Measurements from ENCODE around the gene ANKRD18A. TPM values are rescaled to one million over a fixed set of nuclear protein-coding genes. Genes with fewer than 3 reads are reported as not detected.

Gene ANKRD18A
- total RNA-seq, 2 donors from 2014 or later: not detected

DNA sequence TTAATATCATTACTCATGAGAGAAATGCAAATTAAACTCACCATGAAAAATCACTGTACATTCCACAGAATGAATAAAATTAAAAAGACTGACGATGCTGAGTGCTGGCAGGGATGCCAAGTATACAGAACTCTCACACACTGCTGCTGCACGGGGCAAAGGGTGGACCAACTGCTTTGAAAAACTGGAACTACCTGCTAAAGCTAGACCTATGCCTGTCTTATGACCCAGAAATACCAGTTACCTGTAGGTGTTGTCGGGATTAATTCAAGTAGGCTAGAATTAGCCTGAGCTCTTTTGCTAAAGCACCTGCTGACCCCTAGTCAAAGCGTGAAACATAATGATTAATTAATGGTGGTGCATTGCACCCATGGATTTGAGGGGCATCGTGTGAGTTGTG is 36.5 kb upstream of the ANKRD18A start:
- Histone ChIP-seq H3K27ac (no peak overlapping the region), H3K9me3 (no peaks in the 10 kb centered on the region), H3K4me1 (ENCODE audit: control insufficient read depth in 1 of 2, low read depth in 2 of 2) (no peaks in the 10 kb centered on the region), H3K27me3 (replicated peaks; ENCODE audit: insufficient read depth) (no peaks in the 10 kb centered on the region), H3K4me3 (no peak overlapping the region), H3K36me3 (no peaks in the 10 kb centered on the region)
- TF ChIP-seq, protein P1, sequence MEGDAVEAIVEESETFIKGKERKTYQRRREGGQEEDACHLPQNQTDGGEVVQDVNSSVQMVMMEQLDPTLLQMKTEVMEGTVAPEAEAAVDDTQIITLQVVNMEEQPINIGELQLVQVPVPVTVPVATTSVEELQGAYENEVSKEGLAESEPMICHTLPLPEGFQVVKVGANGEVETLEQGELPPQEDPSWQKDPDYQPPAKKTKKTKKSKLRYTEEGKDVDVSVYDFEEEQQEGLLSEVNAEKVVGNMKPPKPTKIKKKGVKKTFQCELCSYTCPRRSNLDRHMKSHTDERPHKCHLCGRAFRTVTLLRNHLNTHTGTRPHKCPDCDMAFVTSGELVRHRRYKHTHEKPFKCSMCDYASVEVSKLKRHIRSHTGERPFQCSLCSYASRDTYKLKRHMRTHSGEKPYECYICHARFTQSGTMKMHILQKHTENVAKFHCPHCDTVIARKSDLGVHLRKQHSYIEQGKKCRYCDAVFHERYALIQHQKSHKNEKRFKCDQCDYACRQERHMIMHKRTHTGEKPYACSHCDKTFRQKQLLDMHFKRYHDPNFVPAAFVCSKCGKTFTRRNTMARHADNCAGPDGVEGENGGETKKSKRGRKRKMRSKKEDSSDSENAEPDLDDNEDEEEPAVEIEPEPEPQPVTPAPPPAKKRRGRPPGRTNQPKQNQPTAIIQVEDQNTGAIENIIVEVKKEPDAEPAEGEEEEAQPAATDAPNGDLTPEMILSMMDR (IDR thresholded peaks at IDR 0.05): no peak
- DNase-seq (ENCODE audit: low spot score) (no peak), ATAC-seq (ENCODE audit: insufficient number of reproducible peaks, low FRiP score, low read depth) (no peak)

DNA sequence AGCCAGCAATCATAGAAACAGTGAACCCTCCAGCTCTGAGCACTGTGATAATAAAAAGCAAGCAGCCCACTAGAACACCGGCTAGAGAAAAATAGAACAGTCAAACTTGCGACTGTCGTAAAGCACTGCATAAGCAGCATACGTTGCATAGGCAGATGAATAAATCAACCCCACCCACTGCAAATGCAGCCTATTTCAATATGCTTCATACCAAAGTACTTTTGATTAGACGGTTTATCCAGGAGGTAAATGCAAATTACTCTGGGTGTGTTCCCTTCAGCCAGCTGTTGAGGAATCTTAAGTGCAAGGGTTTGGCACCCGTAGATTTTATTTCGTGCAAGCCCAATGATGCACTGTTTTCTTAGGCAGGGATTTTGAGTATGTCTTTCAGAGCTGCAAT is 32.1 kb upstream of the ANKRD18A start:
- ATAC-seq (ENCODE audit: insufficient number of reproducible peaks, low FRiP score, low read depth) (no peak), DNase-seq (ENCODE audit: low spot score) (no peak)
- no peaks in the 10 kb centered on the region for H3K9me3 ChIP-seq
- TF ChIP-seq, protein P1 (IDR thresholded peaks at IDR 0.05): no peak
- no peaks in the 10 kb centered on the region for H3K36me3 ChIP-seq
- no peaks in the 10 kb centered on the region for H3K4me1 ChIP-seq (ENCODE audit: control insufficient read depth in 1 of 2, low read depth in 2 of 2)
- no peaks in the 10 kb centered on the region for H3K27me3 ChIP-seq (replicated peaks; ENCODE audit: insufficient read depth)
- H3K4me3 ChIP-seq: no peak overlapping the region
- H3K27ac ChIP-seq: no peak overlapping the region

DNA sequence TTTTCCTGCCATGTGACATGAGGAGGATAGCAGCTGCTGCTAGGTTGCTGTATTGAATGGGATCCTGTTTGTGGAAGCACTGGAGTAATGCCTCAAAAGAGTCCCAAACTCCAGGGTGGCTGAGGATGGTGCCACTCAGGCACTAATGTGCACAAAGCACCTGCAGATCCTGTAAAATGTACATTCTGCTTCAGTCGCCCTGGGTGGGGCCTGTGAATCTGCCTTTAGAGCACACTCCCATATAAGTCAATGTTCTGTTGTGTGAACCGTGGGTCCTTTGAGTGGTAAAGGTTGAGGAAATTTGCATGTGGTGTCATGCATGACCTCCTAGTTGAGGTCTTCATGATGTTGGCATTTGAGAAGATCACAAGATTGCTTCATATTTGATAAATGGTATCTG is 31.6 kb upstream of the ANKRD18A start:
- TF ChIP-seq, protein P1 (IDR thresholded peaks at IDR 0.05): no peak
- Histone ChIP-seq H3K9me3 (no peaks in the 10 kb centered on the region), H3K27ac (no peak overlapping the region), H3K36me3 (no peaks in the 10 kb centered on the region), H3K4me1 (ENCODE audit: control insufficient read depth in 1 of 2, low read depth in 2 of 2) (no peaks in the 10 kb centered on the region), H3K4me3 (no peak overlapping the region), H3K27me3 (replicated peaks; ENCODE audit: insufficient read depth) (no peaks in the 10 kb centered on the region)
- no peak for ATAC-seq (ENCODE audit: insufficient number of reproducible peaks, low FRiP score, low read depth)
- DNase-seq (ENCODE audit: low spot score): no peak

DNA sequence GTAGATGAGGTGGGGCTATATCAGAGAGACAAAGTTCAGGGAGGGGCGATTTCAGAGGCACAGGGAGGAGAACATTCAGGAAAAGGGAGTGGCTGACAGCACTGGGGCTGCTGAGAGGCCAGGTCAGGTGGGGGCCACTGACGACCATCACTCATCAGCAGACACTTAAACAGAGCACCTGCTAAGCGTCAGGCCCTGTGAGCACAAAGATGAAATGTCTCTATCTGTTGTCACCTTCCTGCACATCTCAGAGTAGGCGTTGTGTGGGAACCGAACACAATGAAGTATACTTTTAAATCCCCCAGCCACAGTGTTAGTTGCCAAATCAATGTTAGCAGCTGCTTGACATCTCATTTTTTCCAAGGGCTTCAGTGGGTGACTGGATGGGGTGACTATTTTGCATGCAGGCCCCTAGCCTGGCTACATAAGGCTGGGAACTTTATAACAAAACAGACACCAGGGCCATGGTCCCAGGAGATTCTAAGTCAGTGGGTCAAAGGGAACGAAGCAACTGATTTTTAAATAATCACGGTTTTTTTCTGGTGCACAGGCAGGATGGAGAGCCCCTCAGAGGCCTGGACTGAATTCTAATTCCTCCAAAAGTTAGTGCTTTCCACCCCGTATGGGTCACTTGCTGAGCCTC is 31.1 kb upstream of the ANKRD18A start:
- DNase-seq (ENCODE audit: low spot score) (no peak), ATAC-seq (ENCODE audit: insufficient number of reproducible peaks, low FRiP score, low read depth) (no peak)
- H3K36me3 ChIP-seq: no peaks in the 10 kb centered on the region
- H3K27me3 ChIP-seq (replicated peaks; ENCODE audit: insufficient read depth): no peaks in the 10 kb centered on the region
- H3K4me3 ChIP-seq: no peak overlapping the region
- H3K4me1 ChIP-seq (ENCODE audit: control insufficient read depth in 1 of 2, low read depth in 2 of 2): no peaks in the 10 kb centered on the region
- TF ChIP-seq, protein P1 (IDR thresholded peaks at IDR 0.05): no peak
- no peaks in the 10 kb centered on the region for H3K9me3 ChIP-seq
- no peak overlapping the region for H3K27ac ChIP-seq

DNA sequence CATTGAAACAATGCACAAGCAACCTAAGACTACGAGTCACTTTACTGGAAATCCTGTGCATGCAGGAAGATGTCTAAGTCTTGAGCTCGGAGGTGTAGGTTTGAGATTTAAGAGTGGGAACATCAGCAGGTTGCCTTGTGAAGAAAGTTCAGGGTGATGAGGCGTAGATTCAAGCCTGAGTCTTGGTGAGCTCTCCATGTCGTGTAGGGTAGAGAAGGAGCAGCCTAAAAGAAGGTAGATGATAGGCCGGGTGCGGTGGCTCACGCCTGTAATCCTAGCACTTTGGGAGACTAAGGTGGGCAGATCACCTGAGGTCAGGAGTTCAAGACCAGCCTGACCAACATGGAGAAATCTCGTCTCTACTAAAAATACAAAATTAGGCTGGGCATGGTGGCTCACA is 30.2 kb upstream of the ANKRD18A start:
- H3K36me3 ChIP-seq: no peaks in the 10 kb centered on the region
- TF ChIP-seq, protein P1 (IDR thresholded peaks at IDR 0.05): no peak
- H3K4me1 ChIP-seq (ENCODE audit: control insufficient read depth in 1 of 2, low read depth in 2 of 2): no peaks in the 10 kb centered on the region
- DNase-seq (ENCODE audit: low spot score): no peak
- H3K27me3 ChIP-seq (replicated peaks; ENCODE audit: insufficient read depth): no peaks in the 10 kb centered on the region
- ATAC-seq (ENCODE audit: insufficient number of reproducible peaks, low FRiP score, low read depth): no peak
- no peak overlapping the region for H3K4me3 ChIP-seq
- H3K27ac ChIP-seq: no peak overlapping the region
- no peaks in the 10 kb centered on the region for H3K9me3 ChIP-seq

All from thoracic aorta (tissue), 2 donors.